ENCODE measurements around the gene PTRHD1. TPM values are rescaled to one million over a fixed set of nuclear protein-coding genes. Genes with fewer than 3 reads are reported as not detected.
A peak's percentile ranks its signal among the peaks of the same experiment; 100 is the strongest.

The PTRHD1 gene
- total RNA-seq, 1 donor from 2014 or later: 41.6 TPM

DNA sequence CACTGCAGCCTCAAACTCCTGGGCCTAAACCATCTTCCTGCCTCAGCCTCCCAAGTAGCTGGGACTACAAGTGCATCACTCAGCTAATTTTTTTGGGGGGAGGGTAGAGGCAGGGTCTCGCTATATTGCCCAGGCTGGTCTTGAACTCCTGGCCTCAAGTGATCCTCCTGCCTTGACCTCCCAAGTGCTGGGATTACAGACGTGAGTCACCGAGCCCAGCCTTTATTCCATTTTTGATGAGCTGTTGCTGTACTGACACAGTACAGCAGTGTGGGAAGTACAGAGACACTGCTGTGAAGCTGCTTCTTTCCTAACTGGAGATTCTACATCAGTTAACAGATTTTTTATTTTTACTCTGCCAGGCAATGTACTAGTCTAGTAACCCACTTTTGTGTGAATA is 18.8 kb downstream of the PTRHD1 start:
- Histone ChIP-seq H3F3A (ENCODE audit: low read depth) (peaks cover 13% of the 10 kb centered on the region), H4K20me1 (ENCODE audit: low read depth) (no peaks in the 10 kb centered on the region), H3K79me2 (ENCODE audit: low read depth) (no peaks in the 10 kb centered on the region), H3K9ac (no peak overlapping the region), H3K4me2 (no peak overlapping the region), H3K9me3 (ENCODE audit: low read depth) (no peaks in the 10 kb centered on the region), H3K4me3 (no peak overlapping the region), H3K27ac (no peak overlapping the region), H2AFZ (replicated peaks) (no peak overlapping the region), H3K27me3 (no peaks in the 10 kb centered on the region), H3K36me3 (peaks cover 1% of the 10 kb centered on the region), H3K4me1 (peaks cover 14% of the 10 kb centered on the region)
- Mint-ChIP-seq H3K4me1 (peaks cover 9% of the 10 kb centered on the region), H3K9me3 (peaks cover 2% of the 10 kb centered on the region), H3K4me3 (no peak overlapping the region), H3K36me3 (peaks cover 12% of the 10 kb centered on the region), H3K27ac (no peak overlapping the region), H3K27me3 (ENCODE audit: insufficient read depth, low read depth) (peaks cover 3% of the 10 kb centered on the region)
- TF ChIP-seq EZH2phosphoT487 (IDR thresholded peaks at IDR 0.05) (no peak), EZH2 (IDR thresholded peaks at IDR 0.05) (no peak)
- TF ChIP-seq, protein P1, sequence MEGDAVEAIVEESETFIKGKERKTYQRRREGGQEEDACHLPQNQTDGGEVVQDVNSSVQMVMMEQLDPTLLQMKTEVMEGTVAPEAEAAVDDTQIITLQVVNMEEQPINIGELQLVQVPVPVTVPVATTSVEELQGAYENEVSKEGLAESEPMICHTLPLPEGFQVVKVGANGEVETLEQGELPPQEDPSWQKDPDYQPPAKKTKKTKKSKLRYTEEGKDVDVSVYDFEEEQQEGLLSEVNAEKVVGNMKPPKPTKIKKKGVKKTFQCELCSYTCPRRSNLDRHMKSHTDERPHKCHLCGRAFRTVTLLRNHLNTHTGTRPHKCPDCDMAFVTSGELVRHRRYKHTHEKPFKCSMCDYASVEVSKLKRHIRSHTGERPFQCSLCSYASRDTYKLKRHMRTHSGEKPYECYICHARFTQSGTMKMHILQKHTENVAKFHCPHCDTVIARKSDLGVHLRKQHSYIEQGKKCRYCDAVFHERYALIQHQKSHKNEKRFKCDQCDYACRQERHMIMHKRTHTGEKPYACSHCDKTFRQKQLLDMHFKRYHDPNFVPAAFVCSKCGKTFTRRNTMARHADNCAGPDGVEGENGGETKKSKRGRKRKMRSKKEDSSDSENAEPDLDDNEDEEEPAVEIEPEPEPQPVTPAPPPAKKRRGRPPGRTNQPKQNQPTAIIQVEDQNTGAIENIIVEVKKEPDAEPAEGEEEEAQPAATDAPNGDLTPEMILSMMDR (IDR thresholded peaks at IDR 0.05): no peak
- no peak for DNase-seq (ENCODE audit: low spot score)

DNA sequence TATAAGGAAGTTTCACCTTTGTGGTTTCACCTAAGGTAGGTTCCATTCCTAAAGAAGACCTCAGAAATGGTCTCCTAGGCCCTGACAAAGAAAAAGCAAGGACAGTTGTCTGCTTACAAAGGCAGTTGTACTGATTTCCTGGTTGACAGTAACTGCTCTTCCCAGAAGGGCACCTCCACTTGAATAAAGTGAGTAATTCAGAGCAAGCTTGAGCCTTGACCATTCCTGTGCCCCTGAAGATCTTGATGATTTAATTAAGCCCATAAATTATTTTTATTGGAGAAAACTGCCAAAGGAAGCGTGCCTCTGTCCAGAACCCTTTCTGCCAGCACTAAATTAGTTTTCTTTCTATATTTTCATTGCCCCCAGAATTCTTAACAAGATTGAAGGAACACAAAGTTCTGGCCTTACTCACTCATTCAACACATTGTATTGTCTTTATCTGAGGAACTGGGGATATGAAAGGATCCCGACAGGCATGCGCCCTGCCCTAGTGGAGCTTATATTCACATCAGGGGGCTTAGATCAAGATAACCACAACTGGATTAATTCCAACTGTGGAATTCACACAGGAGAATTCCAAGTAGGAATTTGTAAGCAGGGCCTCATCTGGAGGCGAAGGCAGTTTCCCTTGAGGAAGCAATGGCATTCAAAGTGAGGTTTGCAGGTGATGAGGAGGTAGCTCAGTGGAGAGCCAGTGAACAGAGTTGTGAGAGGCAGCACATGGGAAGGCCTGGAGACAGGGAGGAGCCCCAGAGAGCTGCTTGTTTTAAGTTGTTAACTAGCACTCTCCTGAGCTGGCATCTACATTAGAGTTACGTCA is 21.2 kb downstream of the PTRHD1 start:
- H3K79me2 ChIP-seq (ENCODE audit: low read depth): no peaks in the 10 kb centered on the region
- no peak overlapping the region for H3K4me3 Mint-ChIP-seq
- peaks cover 9% of the 10 kb centered on the region for H3K4me1 Mint-ChIP-seq
- H3K4me2 ChIP-seq: no peak overlapping the region
- H3K27ac ChIP-seq: peak overlapping the region; percentile 23
- H3K4me3 ChIP-seq: no peak overlapping the region
- H3K4me1 ChIP-seq: peaks cover 8% of the 10 kb centered on the region
- H3K9me3 Mint-ChIP-seq: peaks cover 2% of the 10 kb centered on the region
- H3K9ac ChIP-seq: no peak overlapping the region
- no peaks in the 10 kb centered on the region for H3K9me3 ChIP-seq (ENCODE audit: low read depth)
- TF ChIP-seq EZH2phosphoT487 (IDR thresholded peaks at IDR 0.05) (no peak), EZH2 (IDR thresholded peaks at IDR 0.05) (no peak)
- H3K27ac Mint-ChIP-seq: peak overlapping the region; percentile 5
- H3K27me3 Mint-ChIP-seq (ENCODE audit: insufficient read depth, low read depth): peaks cover 3% of the 10 kb centered on the region
- no peak overlapping the region for H2AFZ ChIP-seq (replicated peaks)
- peaks cover 13% of the 10 kb centered on the region for H3F3A ChIP-seq (ENCODE audit: low read depth)
- H3K27me3 ChIP-seq: no peaks in the 10 kb centered on the region
- peak; percentile 12 for DNase-seq (ENCODE audit: low spot score)
- H4K20me1 ChIP-seq (ENCODE audit: low read depth): no peaks in the 10 kb centered on the region
- peaks cover 14% of the 10 kb centered on the region for H3K36me3 Mint-ChIP-seq
- H3K36me3 ChIP-seq: peaks cover 8% of the 10 kb centered on the region

DNA sequence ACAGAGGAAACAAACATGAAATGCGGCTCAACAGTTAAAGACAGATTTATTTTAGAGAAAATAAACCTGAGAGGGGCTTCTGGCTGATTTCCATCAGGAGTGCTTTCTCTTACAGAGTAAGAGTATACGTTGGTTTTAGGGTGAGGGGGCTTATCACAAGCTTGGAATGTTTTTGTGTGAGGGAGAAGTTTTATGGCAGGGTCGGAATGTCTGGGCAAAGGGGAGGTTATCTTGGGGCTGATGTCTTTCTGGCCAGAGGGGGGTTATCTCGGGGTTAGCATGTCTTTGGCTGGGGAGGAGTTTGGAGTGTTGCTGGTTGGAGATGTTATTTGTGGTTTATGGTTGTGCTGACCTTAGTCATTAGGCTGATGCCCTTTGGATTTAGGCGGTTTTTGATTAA is 22.1 kb downstream of the PTRHD1 start:
- H3K4me1 Mint-ChIP-seq: peaks cover 9% of the 10 kb centered on the region
- Histone ChIP-seq H4K20me1 (ENCODE audit: low read depth) (no peaks in the 10 kb centered on the region), H3K36me3 (peaks cover 8% of the 10 kb centered on the region), H3K9me3 (ENCODE audit: low read depth) (no peaks in the 10 kb centered on the region), H3K4me2 (no peak overlapping the region), H3K27ac (no peak overlapping the region), H3K79me2 (ENCODE audit: low read depth) (no peaks in the 10 kb centered on the region), H2AFZ (replicated peaks) (no peak overlapping the region), H3K4me3 (no peak overlapping the region), H3K4me1 (peaks cover 8% of the 10 kb centered on the region), H3K27me3 (no peaks in the 10 kb centered on the region), H3F3A (ENCODE audit: low read depth) (peaks cover 13% of the 10 kb centered on the region), H3K9ac (no peak overlapping the region)
- no peak for TF ChIP-seq EZH2 (IDR thresholded peaks at IDR 0.05)
- TF ChIP-seq, protein P1 (IDR thresholded peaks at IDR 0.05): no peak
- TF ChIP-seq EZH2phosphoT487 (IDR thresholded peaks at IDR 0.05): no peak
- peaks cover 12% of the 10 kb centered on the region for H3K36me3 Mint-ChIP-seq
- no peaks in the 10 kb centered on the region for H3K27me3 Mint-ChIP-seq (ENCODE audit: insufficient read depth, low read depth)
- H3K9me3 Mint-ChIP-seq: no peaks in the 10 kb centered on the region
- H3K27ac Mint-ChIP-seq: no peak overlapping the region
- no peak for DNase-seq (ENCODE audit: low spot score)
- no peak overlapping the region for H3K4me3 Mint-ChIP-seq

DNA sequence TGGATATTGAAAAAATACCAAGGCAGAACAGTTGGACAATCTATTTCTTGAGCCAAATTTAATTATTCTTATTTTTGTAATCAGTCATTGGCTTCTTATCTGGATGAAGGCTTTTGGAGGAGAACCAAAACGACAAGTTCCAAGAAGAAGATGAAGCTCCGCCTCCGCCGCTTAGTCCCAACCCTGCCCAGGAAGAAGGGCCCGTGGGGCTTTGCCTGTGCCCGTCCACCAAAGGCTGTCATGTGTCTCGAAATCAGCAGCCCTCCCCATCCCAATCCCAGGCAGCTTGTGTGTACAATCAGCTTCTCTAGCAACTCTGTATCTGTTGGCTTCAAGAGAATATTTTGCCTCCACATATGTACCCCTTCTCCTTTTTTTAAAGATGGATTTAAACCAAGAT is 24.6 kb downstream of the PTRHD1 start:
- DNase-seq (ENCODE audit: low spot score): no peak
- no peaks in the 10 kb centered on the region for H3K27me3 Mint-ChIP-seq (ENCODE audit: insufficient read depth, low read depth)
- no peaks in the 10 kb centered on the region for H3K9me3 ChIP-seq (ENCODE audit: low read depth)

More for the DNA sequence above, 24.6 kb downstream of the PTRHD1 start:
- no peak overlapping the region for H3K27ac Mint-ChIP-seq
- Histone ChIP-seq H4K20me1 (ENCODE audit: low read depth) (no peaks in the 10 kb centered on the region), H3K4me2 (no peak overlapping the region), H3K27ac (no peak overlapping the region), H3K79me2 (ENCODE audit: low read depth) (no peaks in the 10 kb centered on the region), H3K9ac (no peak overlapping the region), H2AFZ (replicated peaks) (no peak overlapping the region), H3K36me3 (peaks cover 8% of the 10 kb centered on the region), H3K4me1 (peaks cover 4% of the 10 kb centered on the region), H3F3A (ENCODE audit: low read depth) (peaks cover 13% of the 10 kb centered on the region), H3K4me3 (no peak overlapping the region), H3K27me3 (no peaks in the 10 kb centered on the region)
- no peaks in the 10 kb centered on the region for H3K9me3 Mint-ChIP-seq
- peaks cover 7% of the 10 kb centered on the region for H3K4me1 Mint-ChIP-seq
- TF ChIP-seq EZH2phosphoT487 (IDR thresholded peaks at IDR 0.05) (no peak), EZH2 (IDR thresholded peaks at IDR 0.05) (no peak)
- TF ChIP-seq, protein P1 (IDR thresholded peaks at IDR 0.05): no peak
- H3K4me3 Mint-ChIP-seq: no peak overlapping the region
- H3K36me3 Mint-ChIP-seq: peaks cover 21% of the 10 kb centered on the region
